Measurements from ENCODE around the gene FAM200B. TPM values are rescaled to one million over a fixed set of nuclear protein-coding genes. Genes with fewer than 3 reads are reported as not detected.

Gene FAM200B
- total RNA-seq, 1 donor from 2014 or later = 39.5 TPM

DNA sequence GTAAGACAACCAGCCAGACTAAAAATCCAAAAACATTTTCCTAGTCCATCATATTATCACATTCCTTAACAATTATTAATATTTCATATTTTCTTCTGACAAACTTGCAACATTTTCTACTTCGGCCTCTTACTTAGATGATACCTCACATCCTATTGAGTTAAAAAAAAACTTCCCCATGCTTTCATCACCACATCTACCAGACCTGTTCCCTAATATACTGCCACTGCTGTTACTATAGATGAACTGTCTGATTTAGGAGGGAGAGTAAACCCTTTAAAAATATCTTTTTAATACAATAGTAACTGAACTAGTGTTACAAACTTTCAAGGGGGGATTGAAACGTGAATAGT, 1.5 kb downstream of the FAM200B start:
- H3K4me3 Mint-ChIP-seq = peak overlapping the region; percentile 99
- H3K27ac Mint-ChIP-seq (ENCODE audit: unreplicated experiment) = no peak overlapping the region
- no peak for DNase-seq (ENCODE audit: low read depth, low spot score)
- TF ChIP-seq, protein P1, sequence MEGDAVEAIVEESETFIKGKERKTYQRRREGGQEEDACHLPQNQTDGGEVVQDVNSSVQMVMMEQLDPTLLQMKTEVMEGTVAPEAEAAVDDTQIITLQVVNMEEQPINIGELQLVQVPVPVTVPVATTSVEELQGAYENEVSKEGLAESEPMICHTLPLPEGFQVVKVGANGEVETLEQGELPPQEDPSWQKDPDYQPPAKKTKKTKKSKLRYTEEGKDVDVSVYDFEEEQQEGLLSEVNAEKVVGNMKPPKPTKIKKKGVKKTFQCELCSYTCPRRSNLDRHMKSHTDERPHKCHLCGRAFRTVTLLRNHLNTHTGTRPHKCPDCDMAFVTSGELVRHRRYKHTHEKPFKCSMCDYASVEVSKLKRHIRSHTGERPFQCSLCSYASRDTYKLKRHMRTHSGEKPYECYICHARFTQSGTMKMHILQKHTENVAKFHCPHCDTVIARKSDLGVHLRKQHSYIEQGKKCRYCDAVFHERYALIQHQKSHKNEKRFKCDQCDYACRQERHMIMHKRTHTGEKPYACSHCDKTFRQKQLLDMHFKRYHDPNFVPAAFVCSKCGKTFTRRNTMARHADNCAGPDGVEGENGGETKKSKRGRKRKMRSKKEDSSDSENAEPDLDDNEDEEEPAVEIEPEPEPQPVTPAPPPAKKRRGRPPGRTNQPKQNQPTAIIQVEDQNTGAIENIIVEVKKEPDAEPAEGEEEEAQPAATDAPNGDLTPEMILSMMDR (conservative IDR thresholded peaks at IDR 0.05) = no peak
- H3K27me3 Mint-ChIP-seq (ENCODE audit: low read depth) = no peaks in the 10 kb centered on the region
- peaks cover 18% of the 10 kb centered on the region for H3K36me3 Mint-ChIP-seq (ENCODE audit: low read depth)
- H3K9me3 Mint-ChIP-seq = no peaks in the 10 kb centered on the region
- H3K4me1 Mint-ChIP-seq = peaks cover 47% of the 10 kb centered on the region

DNA sequence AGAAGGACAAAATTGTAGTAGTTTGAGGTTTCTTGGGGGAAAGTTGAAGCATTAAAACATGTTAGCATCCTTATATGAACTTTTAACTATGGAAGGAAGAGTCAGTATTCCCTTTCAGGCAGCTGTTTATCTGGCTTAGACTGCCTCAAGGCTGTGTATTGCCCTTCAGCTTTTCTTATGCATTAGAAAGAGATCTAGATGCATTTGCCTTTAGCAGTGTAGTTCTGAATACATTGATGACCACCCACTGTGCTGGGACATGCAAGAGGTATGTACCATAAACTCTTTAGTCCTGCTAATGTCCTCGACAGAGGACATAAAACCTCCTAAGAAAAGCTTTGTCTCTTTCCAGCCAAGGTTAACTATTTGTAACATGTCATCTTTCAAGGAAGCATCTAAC, 2.9 kb downstream of the FAM200B start:
- no peak overlapping the region for H3K27ac Mint-ChIP-seq (ENCODE audit: unreplicated experiment)
- H3K36me3 Mint-ChIP-seq (ENCODE audit: low read depth) = peaks cover 18% of the 10 kb centered on the region
- TF ChIP-seq, protein P1 (conservative IDR thresholded peaks at IDR 0.05) = no peak
- H3K4me3 Mint-ChIP-seq = no peak overlapping the region
- peaks cover 40% of the 10 kb centered on the region for H3K4me1 Mint-ChIP-seq
- no peak for DNase-seq (ENCODE audit: low read depth, low spot score)
- H3K9me3 Mint-ChIP-seq = no peaks in the 10 kb centered on the region
- no peaks in the 10 kb centered on the region for H3K27me3 Mint-ChIP-seq (ENCODE audit: low read depth)

DNA sequence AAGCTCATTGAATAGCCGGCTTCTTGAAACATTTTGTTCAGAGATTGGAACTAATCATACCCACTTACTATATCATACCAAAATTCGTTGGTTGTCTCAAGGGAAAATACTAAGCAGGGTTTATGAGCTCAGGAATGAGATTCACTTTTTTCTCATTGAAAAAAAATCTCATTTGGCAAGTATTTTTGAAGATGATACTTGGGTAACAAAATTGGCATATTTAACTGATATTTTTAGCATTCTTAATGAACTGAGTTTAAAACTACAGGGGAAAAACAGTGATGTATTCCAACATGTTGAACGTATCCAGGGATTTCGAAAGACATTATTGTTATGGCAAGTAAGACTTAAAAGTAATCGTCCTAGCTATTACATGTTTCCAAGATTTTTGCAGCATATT, 6.4 kb downstream of the FAM200B start:
- no peak for DNase-seq (ENCODE audit: low read depth, low spot score)
- H3K27ac Mint-ChIP-seq (ENCODE audit: unreplicated experiment) = no peak overlapping the region
- TF ChIP-seq, protein P1 (conservative IDR thresholded peaks at IDR 0.05) = no peak
- peaks cover 15% of the 10 kb centered on the region for H3K36me3 Mint-ChIP-seq (ENCODE audit: low read depth)
- peaks cover 31% of the 10 kb centered on the region for H3K4me1 Mint-ChIP-seq
- H3K27me3 Mint-ChIP-seq (ENCODE audit: low read depth) = no peaks in the 10 kb centered on the region
- H3K4me3 Mint-ChIP-seq = no peak overlapping the region
- no peaks in the 10 kb centered on the region for H3K9me3 Mint-ChIP-seq

DNA sequence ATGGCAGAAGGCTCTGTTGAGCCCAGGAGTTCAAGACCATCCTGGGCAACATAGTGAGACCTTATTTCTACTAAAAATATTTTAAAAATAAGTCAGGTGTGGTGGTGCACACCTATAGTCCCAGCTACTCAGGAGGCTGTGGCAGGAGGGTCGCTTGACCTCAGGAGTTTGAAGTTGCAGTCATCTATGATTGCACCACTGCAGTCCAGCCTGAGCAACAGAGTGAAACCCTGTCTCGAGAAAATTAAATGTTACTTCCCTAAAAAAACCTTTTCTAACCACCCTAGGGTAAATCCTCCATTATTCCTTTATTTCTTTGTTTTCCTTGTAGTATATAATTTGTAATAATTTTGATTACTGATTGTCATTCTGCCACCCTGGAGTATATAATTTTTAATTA, 7.9 kb downstream of the FAM200B start:
- no peaks in the 10 kb centered on the region for H3K9me3 Mint-ChIP-seq
- H3K27me3 Mint-ChIP-seq (ENCODE audit: low read depth) = no peaks in the 10 kb centered on the region
- peaks cover 21% of the 10 kb centered on the region for H3K4me1 Mint-ChIP-seq
- TF ChIP-seq, protein P1 (conservative IDR thresholded peaks at IDR 0.05) = no peak
- DNase-seq (ENCODE audit: low read depth, low spot score) = no peak
- no peak overlapping the region for H3K27ac Mint-ChIP-seq (ENCODE audit: unreplicated experiment)
- H3K36me3 Mint-ChIP-seq (ENCODE audit: low read depth) = peaks cover 15% of the 10 kb centered on the region
- no peak overlapping the region for H3K4me3 Mint-ChIP-seq

DNA sequence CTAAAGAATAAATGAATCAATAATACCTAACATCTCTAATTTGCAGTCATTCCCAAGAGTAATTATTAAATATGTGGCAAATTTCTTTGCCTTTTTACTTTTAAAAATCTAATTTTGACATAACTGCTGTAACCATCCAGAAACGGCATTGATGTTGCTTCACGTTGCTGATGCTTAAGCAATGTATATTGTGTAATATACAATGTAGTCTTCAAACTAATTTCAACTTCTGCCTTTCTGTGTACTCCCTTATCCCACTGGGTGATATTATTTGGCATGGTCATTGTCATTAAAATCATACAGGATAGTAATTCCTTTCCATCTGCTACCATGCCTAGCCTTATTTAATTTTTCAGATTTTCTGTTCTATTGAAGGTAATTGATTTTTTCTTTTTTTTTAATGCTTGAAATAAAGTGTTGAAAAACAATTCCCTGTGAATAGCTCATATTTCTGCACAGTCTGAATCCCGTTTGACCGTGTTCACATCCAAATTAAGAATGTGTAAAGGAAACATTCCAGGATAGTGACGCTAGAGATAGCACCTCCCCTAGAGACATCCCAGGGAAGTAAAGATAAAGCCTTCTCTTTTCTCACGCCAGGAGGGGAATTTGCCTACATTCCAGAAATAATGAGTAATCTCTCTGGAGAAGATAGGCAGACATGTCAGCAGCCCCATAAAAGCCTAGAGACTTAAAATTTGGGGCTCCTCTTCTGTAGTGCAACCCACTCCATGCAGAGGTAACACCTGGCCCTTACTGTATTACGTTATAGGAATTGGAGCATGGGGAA, 8.6 kb downstream of the FAM200B start:
- Mint-ChIP-seq H3K4me3 (no peak overlapping the region), H3K27ac (ENCODE audit: unreplicated experiment) (peak overlapping the region; percentile 88), H3K9me3 (no peaks in the 10 kb centered on the region), H3K27me3 (ENCODE audit: low read depth) (no peaks in the 10 kb centered on the region), H3K36me3 (ENCODE audit: low read depth) (peaks cover 11% of the 10 kb centered on the region), H3K4me1 (peaks cover 20% of the 10 kb centered on the region)
- DNase-seq (ENCODE audit: low read depth, low spot score) = no peak
- TF ChIP-seq, protein P1 (conservative IDR thresholded peaks at IDR 0.05) = no peak
